Measurements from ENCODE around the gene ANKS1B. TPM values are rescaled to one million over a fixed set of nuclear protein-coding genes. Genes with fewer than 3 reads are reported as not detected.
"Not testable (repeated sequence)": the region's sequence is repeated elsewhere in the genome, so short reads cannot be mapped to it uniquely, and the experiment has no call there.

The ANKS1B gene
- total RNA-seq, 2 donors from 2014 or later = not detected

DNA sequence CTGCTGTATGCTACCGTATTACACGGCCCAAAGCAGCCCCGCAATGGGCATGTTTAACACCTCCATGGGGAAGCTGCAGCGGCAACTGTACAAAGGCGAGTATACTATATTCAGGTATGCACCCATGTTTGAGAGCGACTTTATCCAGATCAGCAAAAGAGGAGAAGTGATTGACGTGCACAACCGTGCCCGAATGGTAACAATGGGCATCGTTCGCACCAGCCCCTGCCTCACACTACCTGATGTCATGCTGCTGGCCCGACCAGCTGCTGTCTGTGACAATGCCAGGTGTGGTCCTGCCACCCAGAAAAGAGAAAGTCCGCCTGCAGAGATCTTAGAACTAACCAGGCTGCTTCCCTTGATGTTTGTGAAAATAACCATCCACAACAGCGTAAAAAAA lies 336.6 kb downstream of the ANKS1B start:
- DNase-seq (ENCODE audit: low spot score) = no peak
- ATAC-seq = no peak
- Mint-ChIP-seq H3K36me3 (no peaks in the 10 kb centered on the region), H3K27me3 (no peaks in the 10 kb centered on the region), H3K4me1 (ENCODE audit: low read depth in 2 of 2) (no peaks in the 10 kb centered on the region), H3K9me3 (peaks cover 3% of the 10 kb centered on the region), H3K27ac (no peak overlapping the region), H3K4me3 (no peak overlapping the region)

DNA sequence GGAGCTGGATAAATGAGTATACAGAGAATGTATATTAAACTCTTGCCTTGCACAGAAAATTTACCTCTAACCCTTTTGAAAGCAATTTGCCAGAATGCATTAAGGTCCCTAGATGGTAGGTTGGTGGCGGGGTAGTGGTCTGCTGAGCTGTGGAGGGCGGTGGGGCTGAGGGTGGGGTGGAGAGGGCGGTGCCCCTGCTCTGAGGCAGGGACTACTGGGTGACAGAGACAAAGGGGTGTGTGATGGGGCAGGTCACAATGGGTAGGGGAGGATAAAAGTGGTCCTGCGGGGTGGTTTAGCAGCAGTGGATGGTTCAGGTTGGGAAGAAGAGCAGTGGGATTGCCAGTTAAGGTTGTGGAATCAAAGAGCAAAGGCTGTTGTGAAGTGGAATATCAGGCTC lies 337.3 kb downstream of the ANKS1B start, which contains the start of gene GARIN6:
GARIN6 (plus strand) TSS at position 301 of the 400 bp plus-strand sequence. CDS start 422 bp downstream, outside the sequence.
- Mint-ChIP-seq H3K36me3 (no peaks in the 10 kb centered on the region), H3K9me3 (peaks cover 7% of the 10 kb centered on the region), H3K27me3 (no peaks in the 10 kb centered on the region), H3K4me3 (no peak within 1 kb of the TSS), H3K4me1 (ENCODE audit: low read depth in 2 of 2) (no peaks in the 10 kb centered on the region), H3K27ac (no peak within 1 kb of the TSS)
- ATAC-seq (no peak), DNase-seq (ENCODE audit: low spot score) (no peak)

DNA sequence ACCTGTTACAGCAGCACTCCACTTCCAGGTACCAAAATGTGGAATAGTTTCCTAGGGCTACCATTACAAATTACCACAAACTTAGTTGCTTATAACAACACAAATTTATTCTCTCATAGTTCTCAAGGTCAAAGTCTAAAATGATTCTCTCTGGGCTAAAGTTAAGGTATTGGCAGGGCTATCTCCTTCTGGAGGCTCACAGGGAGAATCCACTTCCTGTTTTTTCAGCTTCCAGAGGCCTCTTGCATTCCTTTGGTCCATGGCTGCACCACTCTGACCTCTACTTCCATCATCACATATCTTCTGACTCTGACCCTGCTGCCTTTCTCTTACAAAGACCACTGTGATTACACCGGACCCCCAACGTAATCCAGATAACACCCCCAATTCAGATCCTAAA lies 340.1 kb downstream of the ANKS1B start:
- Mint-ChIP-seq H3K36me3 (no peaks in the 10 kb centered on the region), H3K9me3 (peaks cover 5% of the 10 kb centered on the region), H3K27ac (no peak overlapping the region), H3K4me3 (no peak overlapping the region), H3K4me1 (ENCODE audit: low read depth in 2 of 2) (no peaks in the 10 kb centered on the region), H3K27me3 (no peaks in the 10 kb centered on the region)
- ATAC-seq (no peak), DNase-seq (ENCODE audit: low spot score) (no peak)

GRCh38 chr12:99627459-99627858 lies 357.3 kb downstream of the ANKS1B start:
- Mint-ChIP-seq H3K36me3 (no peaks in the 10 kb centered on the region), H3K9me3 (peaks cover 11% of the 10 kb centered on the region), H3K27ac (no peak overlapping the region), H3K4me1 (ENCODE audit: low read depth in 2 of 2) (no peaks in the 10 kb centered on the region), H3K27me3 (no peaks in the 10 kb centered on the region), H3K4me3 (no peak overlapping the region)
- ATAC-seq (no peak), DNase-seq (ENCODE audit: low spot score) (no peak)

- not testable (repeated sequence) for H3K27me3 Mint-ChIP-seq; H3K4me3 Mint-ChIP-seq; ATAC-seq; DNase-seq (ENCODE audit: low spot score); H3K27ac Mint-ChIP-seq; H3K4me1 Mint-ChIP-seq (ENCODE audit: low read depth in 2 of 2); H3K36me3 Mint-ChIP-seq
- H3K9me3 Mint-ChIP-seq = peaks cover 24% of the 10 kb centered on the region
Measured at GRCh38 chr12:99624591-99624990, 360.1 kb downstream of the ANKS1B start.

DNA sequence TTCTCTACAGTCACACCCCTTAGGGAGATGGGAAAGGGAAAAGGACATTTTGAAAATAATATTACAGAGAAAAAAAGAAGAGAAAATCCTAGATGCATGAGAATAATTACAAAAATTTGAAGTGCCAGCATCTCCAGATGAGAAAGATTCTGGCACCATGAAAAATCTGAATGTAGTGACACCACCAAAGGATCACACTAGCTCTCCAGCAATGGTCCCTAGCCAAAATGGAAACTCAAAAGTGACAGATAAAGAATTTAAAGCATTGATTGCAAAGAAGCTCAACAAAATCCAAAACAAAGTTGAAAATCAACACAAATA lies 364.6 kb downstream of the ANKS1B start:
- Mint-ChIP-seq H3K27ac (no peak overlapping the region), H3K27me3 (no peaks in the 10 kb centered on the region), H3K36me3 (peaks cover 6% of the 10 kb centered on the region), H3K4me3 (no peak overlapping the region), H3K9me3 (peaks cover 27% of the 10 kb centered on the region), H3K4me1 (ENCODE audit: low read depth in 2 of 2) (no peaks in the 10 kb centered on the region)
- DNase-seq (ENCODE audit: low spot score) (no peak), ATAC-seq (no peak)

GRCh38 chr12:99619389-99620158 lies 365.2 kb downstream of the ANKS1B start:
- H3K27me3 Mint-ChIP-seq = no peaks in the 10 kb centered on the region
- DNase-seq (ENCODE audit: low spot score) (no peak), ATAC-seq (peak in 1 of 2 donors; percentile 17)

GRCh38 chr12:99618657-99619056 lies 366.1 kb downstream of the ANKS1B start:
- no peak for DNase-seq (ENCODE audit: low spot score)
- Mint-ChIP-seq H3K4me3 (no peak overlapping the region), H3K36me3 (peaks cover 6% of the 10 kb centered on the region), H3K27me3 (no peaks in the 10 kb centered on the region), H3K27ac (no peak overlapping the region), H3K4me1 (ENCODE audit: low read depth in 2 of 2) (no peaks in the 10 kb centered on the region), H3K9me3 (peaks cover 32% of the 10 kb centered on the region)
- no peak for ATAC-seq

More at GRCh38 chr12:99619389-99620158, 365.2 kb downstream of the ANKS1B start:
- Mint-ChIP-seq H3K4me1 (ENCODE audit: low read depth in 2 of 2) (no peaks in the 10 kb centered on the region), H3K27ac (no peak overlapping the region), H3K36me3 (peaks cover 6% of the 10 kb centered on the region), H3K9me3 (peaks cover 30% of the 10 kb centered on the region), H3K4me3 (no peak overlapping the region)

DNA sequence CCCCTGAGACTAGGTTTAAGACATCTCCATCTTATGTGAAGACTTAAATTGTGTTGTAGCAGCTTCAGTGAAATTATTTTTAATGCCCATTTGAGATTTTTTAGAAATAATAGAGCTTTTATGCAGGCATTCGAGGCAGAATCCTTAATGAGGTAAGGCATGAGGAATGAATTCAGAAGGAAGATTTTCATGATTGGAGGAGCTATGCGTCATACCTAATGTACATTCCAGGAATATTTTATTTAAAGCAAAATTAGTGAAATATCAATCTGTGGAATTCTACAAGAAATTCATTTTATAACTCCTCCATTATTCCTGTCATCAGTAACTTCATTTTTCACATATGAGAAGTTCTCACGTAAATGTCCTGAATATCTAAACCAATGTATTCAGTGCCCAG lies 373.1 kb downstream of the ANKS1B start:
- H3K36me3 Mint-ChIP-seq = no peaks in the 10 kb centered on the region
- H3K9me3 Mint-ChIP-seq = peaks cover 23% of the 10 kb centered on the region
- H3K4me3 Mint-ChIP-seq = no peak overlapping the region
- H3K27ac Mint-ChIP-seq = no peak overlapping the region
- no peak for ATAC-seq
- H3K27me3 Mint-ChIP-seq = no peaks in the 10 kb centered on the region
- DNase-seq (ENCODE audit: low spot score) = no peak
- no peaks in the 10 kb centered on the region for H3K4me1 Mint-ChIP-seq (ENCODE audit: low read depth in 2 of 2)

DNA sequence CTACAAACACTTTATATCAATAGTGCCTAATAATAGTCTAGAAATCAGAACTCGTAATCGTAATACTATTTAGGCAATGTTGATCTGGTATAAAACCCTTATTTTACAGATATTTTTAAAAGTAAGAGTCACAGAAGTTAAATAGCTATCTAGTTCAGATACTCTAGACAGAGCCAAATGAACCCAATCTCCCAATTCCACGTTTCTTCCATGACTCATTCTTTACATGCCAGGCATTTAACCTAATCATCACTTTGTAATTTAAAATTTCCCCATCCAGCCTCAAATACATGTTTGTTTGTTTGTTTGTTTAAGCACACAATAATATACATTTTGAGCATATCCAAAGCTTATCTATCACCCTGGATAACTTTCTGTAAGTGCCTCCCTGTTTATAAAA lies 373.6 kb downstream of the ANKS1B start:
- Mint-ChIP-seq H3K27me3 (no peaks in the 10 kb centered on the region), H3K4me1 (ENCODE audit: low read depth in 2 of 2) (no peaks in the 10 kb centered on the region), H3K27ac (no peak overlapping the region), H3K9me3 (peaks cover 23% of the 10 kb centered on the region), H3K4me3 (no peak overlapping the region), H3K36me3 (no peaks in the 10 kb centered on the region)
- ATAC-seq (no peak), DNase-seq (ENCODE audit: low spot score) (no peak)

GRCh38 chr12:99609455-99610181 lies 375.1 kb downstream of the ANKS1B start:
- H3K4me3 Mint-ChIP-seq = no peak overlapping the region
- no peaks in the 10 kb centered on the region for H3K36me3 Mint-ChIP-seq
- H3K9me3 Mint-ChIP-seq = peaks cover 16% of the 10 kb centered on the region
- ATAC-seq (no peak), DNase-seq (ENCODE audit: low spot score) (no peak)
- no peaks in the 10 kb centered on the region for H3K4me1 Mint-ChIP-seq (ENCODE audit: low read depth in 2 of 2)
- H3K27me3 Mint-ChIP-seq = no peaks in the 10 kb centered on the region
- no peak overlapping the region for H3K27ac Mint-ChIP-seq

GRCh38 chr12:99600388-99600787 lies 384.3 kb downstream of the ANKS1B start:
- no peak overlapping the region for H3K27ac Mint-ChIP-seq
- no peak for ATAC-seq
- no peaks in the 10 kb centered on the region for H3K27me3 Mint-ChIP-seq
- no peaks in the 10 kb centered on the region for H3K4me1 Mint-ChIP-seq (ENCODE audit: low read depth in 2 of 2)
- H3K4me3 Mint-ChIP-seq = no peak overlapping the region
- peaks cover 19% of the 10 kb centered on the region for H3K9me3 Mint-ChIP-seq
- no peaks in the 10 kb centered on the region for H3K36me3 Mint-ChIP-seq
- no peak for DNase-seq (ENCODE audit: low spot score)

GRCh38 chr12:99598785-99599184 lies 386.0 kb downstream of the ANKS1B start:
- H3K4me3 Mint-ChIP-seq = no peak overlapping the region
- H3K27me3 Mint-ChIP-seq = no peaks in the 10 kb centered on the region
- no peaks in the 10 kb centered on the region for H3K36me3 Mint-ChIP-seq
- no peak overlapping the region for H3K27ac Mint-ChIP-seq
- ATAC-seq (no peak), DNase-seq (ENCODE audit: low spot score) (no peak)
- H3K9me3 Mint-ChIP-seq = peaks cover 19% of the 10 kb centered on the region
- H3K4me1 Mint-ChIP-seq (ENCODE audit: low read depth in 2 of 2) = no peaks in the 10 kb centered on the region

GRCh38 chr12:99596762-99597161 lies 388.0 kb downstream of the ANKS1B start:
- Mint-ChIP-seq H3K4me1 (ENCODE audit: low read depth in 2 of 2) (no peaks in the 10 kb centered on the region), H3K9me3 (peaks cover 16% of the 10 kb centered on the region), H3K27me3 (no peaks in the 10 kb centered on the region), H3K4me3 (no peak overlapping the region), H3K36me3 (no peaks in the 10 kb centered on the region), H3K27ac (no peak overlapping the region)
- DNase-seq (ENCODE audit: low spot score) (no peak), ATAC-seq (no peak)

All from natural killer cell treated with Interleukin-12 subunit alpha and Interleukin-12 subunit beta and Interleukin-15 and Interleukin-18, amount 100 ng/mL, for 72 hours (primary cell).